Neural cell (in vitro differentiated cells): ENCODE results near the gene CRIM1.

ENCODE experiments used
- EP300 ChIP-seq: fragments of 450-650 bp; conservative IDR thresholded peaks from 2 replicates; pipeline ENCODE4 v1.6.1; 2014; ENCODE audit warnings: antibody characterized with exemption, mild to moderate bottlenecking, moderate library complexity; ENCODE audit not compliant: poor library complexity, severe bottlenecking
- EZH2 ChIP-seq: fragments of 200-600, 300-800 bp; shearing (Covaris generic), sonication (generic); IDR thresholded peaks from 2 replicates; pipeline ENCODE4 v1.6.1; 2014; ENCODE audit warnings: antibody characterized with exemption, low read length, borderline replicate concordance, mild to moderate bottlenecking; ENCODE audit not compliant: insufficient read depth, poor library complexity, severe bottlenecking
- MXI1 ChIP-seq: fragments of 450-650 bp; conservative IDR thresholded peaks from 2 replicates; pipeline ENCODE4 v1.6.1; 2014; ENCODE audit warnings: antibody characterized with exemption, mild to moderate bottlenecking; ENCODE audit not compliant: poor library complexity, severe bottlenecking
- SMC3 ChIP-seq: fragments of 450-650 bp; conservative IDR thresholded peaks from 2 replicates; pipeline ENCODE4 v1.6.1; 2014; ENCODE audit warnings: antibody characterized with exemption, mild to moderate bottlenecking, moderate library complexity; ENCODE audit not compliant: poor library complexity
- TF ChIP-seq, protein P1 (sequence below): fragments of 450-650 bp; IDR thresholded peaks from 2 replicates; pipeline ENCODE4 v1.5.1; 2014; ENCODE audit warnings: antibody characterized with exemption, mild to moderate bottlenecking, moderate library complexity; ENCODE audit not compliant: poor library complexity, severe bottlenecking

- no peak for TF ChIP-seq EP300
- TF ChIP-seq, protein P1, sequence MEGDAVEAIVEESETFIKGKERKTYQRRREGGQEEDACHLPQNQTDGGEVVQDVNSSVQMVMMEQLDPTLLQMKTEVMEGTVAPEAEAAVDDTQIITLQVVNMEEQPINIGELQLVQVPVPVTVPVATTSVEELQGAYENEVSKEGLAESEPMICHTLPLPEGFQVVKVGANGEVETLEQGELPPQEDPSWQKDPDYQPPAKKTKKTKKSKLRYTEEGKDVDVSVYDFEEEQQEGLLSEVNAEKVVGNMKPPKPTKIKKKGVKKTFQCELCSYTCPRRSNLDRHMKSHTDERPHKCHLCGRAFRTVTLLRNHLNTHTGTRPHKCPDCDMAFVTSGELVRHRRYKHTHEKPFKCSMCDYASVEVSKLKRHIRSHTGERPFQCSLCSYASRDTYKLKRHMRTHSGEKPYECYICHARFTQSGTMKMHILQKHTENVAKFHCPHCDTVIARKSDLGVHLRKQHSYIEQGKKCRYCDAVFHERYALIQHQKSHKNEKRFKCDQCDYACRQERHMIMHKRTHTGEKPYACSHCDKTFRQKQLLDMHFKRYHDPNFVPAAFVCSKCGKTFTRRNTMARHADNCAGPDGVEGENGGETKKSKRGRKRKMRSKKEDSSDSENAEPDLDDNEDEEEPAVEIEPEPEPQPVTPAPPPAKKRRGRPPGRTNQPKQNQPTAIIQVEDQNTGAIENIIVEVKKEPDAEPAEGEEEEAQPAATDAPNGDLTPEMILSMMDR: no peak
- no peak for TF ChIP-seq MXI1
- TF ChIP-seq SMC3: no peak
- no peak for TF ChIP-seq EZH2
Measured at GRCh38 chr2:36493306-36493705, 137.7 kb downstream of the CRIM1 start.
